VCaP (cell line): ENCODE results near the gene P3H4.

Experiments used
- H3K27ac ChIP-seq: fragments of 450-650 bp; 2 replicates; pipeline ENCODE4 v1.5.1; 2017
- CTCF ChIP-seq: fragments of 450-650 bp; conservative IDR thresholded peaks from 2 replicates; pipeline ENCODE4 v1.5.1; 2017; ENCODE audit warnings: mild to moderate bottlenecking, moderate library complexity

Gene P3H4

GRCh38 chr17:41760878-41761277, 50.9 kb downstream of the P3H4 start:
- TF ChIP-seq CTCF = no peak
- H3K27ac ChIP-seq = no peak overlapping the region

DNA sequence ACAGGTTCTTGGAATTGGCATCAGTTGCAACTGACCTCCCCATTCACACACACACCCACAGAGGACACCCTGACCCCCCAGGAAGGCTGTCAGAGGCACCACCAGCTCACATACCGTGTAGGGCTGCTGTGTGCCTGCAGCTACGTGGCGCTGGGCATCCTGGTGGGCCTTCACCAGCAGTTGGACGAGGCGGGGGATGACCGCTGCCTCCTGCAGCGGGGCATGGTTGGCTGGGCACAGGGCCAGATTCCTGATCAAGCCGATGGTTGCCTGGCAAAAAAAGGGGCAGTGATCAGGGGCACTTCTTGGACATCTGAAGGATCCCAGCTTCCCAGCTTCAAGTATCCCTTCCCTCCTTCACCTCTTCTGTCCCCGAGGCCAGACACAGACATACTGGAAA, 53.1 kb downstream of the P3H4 start:
- no peak overlapping the region for H3K27ac ChIP-seq
- TF ChIP-seq CTCF = no peak

DNA sequence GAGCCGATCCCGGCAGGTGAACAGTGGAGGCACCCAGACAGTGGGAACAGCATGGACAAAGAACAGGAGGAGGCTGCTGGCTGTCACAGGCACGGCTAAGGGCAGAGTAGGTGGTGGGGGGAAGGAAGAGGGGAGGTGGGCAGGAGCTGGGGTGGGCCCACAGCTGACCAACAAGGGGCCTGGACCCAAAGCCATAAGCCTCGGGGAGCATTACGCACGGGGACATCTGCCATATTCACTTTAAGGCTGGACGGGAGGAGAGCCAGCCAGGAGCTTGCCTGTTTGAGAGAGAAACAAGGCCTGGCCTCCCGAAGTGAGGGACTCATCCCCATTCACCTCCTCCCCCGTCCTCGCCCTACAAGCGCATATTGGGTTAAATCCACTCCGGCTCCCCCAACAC, 57.7 kb downstream of the P3H4 start:
- no peak for TF ChIP-seq CTCF
- H3K27ac ChIP-seq = no peak overlapping the region
